ENCODE results near the gene SEC16A.
"Not testable (repeated sequence)": the region's sequence is repeated elsewhere in the genome, so short reads cannot be mapped to it uniquely, and the experiment has no call there.

Gene SEC16A

GRCh38 chr9:136439481-136440408 lies 43.1 kb downstream of the SEC16A start, which contains the start of gene INPP5E:
Gene INPP5E, minus strand, starts transcription at chr9:136439845. Its CDS starts 426 bp downstream, at chr9:136439419.
- DNase-seq, result peak; percentile 78 to 87

DNA sequence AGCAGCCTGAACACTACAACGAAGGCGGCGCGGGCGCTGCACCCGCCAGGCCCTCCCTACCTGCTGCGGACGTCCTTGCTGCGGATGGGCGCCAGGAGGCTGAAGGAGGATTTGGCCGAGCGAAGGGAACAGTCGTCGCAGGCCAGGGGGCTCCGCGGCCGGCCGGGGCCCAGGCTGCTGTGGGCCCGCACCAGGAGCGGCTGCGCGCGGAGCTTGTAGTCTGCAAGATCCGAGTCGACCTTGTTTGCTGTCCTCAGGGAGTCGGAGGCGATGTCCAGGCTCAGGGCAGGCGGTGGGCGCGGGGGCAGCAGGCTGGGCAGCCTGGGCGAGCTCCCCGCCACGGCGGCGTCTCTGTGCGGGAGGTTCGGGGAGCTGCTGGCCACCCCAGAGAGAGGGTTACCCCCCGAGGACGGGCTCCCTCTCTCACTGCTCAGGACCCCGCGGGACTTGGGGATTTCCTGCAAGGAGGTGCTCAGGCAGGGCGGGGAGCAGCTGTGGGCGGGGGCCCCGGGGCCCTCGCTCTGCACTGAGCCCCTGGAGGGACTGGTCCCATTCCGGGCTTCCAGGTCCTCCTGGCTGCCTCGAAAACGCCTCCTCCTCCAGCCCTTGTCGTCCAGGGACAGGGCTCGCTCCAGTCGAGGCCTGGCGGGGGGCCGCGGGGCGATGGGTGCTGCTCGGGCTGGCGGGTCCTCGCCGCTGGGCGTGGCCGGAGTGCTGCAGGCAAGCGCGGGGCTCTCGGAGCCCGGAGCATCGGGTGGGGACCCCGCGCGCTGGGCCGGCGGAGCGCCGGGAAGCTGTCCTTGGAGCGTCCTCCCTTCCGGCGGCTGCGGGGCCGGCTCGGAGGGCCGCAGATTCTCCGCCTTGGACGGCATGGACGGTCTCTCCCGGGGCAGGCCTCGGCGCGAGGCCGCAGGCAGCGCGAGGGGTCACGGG lies 44.0 kb downstream of the SEC16A start:
- peak; percentile 47 to 58 for DNase-seq

GRCh38 chr9:136437839-136438547 lies 44.8 kb downstream of the SEC16A start:
- DNase-seq, result peak in 1 of 2 donors; percentile 23

DNA sequence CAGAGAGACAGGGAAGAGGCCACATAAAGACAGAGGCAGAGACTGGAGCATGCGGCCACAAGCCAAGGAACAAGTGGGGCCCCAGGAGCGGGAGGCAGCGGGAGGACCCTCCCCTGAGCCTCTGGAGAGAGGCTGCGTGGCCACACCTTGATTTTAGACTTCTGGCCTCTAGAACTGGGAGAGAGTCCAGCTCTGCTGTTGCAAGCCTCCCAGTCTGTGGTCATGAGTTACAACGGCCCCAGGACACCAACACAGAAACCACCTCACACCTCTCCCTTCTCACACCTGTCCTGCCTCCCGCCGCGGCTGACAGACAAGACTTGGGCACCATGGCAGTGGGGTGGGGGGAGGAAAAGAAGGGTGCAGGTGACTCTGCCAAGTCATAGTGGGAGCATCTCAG lies 45.4 kb downstream of the SEC16A start:
- DNase-seq, result no peak

GRCh38 chr9:136436055-136436634 lies 46.7 kb downstream of the SEC16A start:
- DNase-seq, result no peak

GRCh38 chr9:136434580-136435169 lies 48.2 kb downstream of the SEC16A start:
- DNase-seq, result no peak

- DNase-seq, result no peak
Observed at GRCh38 chr9:136433849-136434579, 48.8 kb downstream of the SEC16A start.

- no peak for DNase-seq
Observed at GRCh38 chr9:136433043-136433715, 49.7 kb downstream of the SEC16A start.

DNA sequence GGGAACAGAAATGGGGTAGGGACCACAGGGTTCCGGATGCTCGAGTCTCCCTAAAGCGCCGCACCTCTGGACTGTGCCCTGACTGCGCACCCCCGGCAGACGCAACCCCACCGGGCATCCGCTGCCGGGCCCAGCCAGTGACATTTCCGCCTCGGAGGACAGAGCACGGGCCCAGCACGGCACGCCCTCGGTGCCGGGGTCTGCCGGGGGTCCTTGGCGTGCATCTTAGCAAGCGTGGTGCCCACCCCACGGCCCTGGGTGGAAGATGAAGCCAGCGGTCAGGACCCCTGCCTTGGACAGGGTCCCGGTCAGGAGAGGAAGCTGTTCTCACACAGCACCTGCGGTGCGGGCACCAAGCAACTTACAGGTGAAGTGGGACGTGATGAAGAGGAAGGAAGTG lies 50.2 kb downstream of the SEC16A start:
- no peak for DNase-seq

GRCh38 chr9:136431782-136432350 lies 51.0 kb downstream of the SEC16A start:
- no peak for DNase-seq

DNA sequence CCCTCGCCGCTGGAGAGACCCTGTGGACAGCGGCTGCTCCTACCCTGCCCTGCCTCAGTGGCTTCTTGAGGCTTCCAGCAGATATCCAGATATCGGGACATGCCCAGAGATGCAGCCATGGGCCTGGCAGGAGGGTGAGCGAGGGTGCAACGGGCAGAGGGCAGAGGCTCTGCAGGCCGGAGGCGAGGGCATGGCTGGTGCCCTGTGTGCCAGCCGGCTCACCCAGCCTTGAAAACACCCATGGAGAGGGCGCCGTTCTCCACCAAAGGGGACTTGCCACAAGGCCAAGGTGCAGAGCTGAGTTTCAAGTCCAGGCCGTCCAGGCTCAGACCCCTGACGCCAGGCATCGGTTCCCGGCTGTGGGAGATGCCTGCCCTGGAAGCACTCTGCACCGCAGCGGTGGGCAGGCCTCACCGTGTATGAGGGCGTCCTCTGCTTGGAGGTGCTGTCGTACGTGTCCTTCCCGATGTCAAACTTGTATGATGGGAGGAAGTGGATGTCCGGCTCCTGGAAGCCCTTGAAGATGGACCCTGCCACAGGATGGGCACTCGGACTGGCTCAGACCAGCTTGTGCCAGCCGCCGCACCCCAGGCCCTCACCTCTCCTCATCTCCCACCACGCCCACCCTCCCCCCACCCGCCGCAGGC lies 52.1 kb downstream of the SEC16A start:
- DNase-seq, result no peak

DNA sequence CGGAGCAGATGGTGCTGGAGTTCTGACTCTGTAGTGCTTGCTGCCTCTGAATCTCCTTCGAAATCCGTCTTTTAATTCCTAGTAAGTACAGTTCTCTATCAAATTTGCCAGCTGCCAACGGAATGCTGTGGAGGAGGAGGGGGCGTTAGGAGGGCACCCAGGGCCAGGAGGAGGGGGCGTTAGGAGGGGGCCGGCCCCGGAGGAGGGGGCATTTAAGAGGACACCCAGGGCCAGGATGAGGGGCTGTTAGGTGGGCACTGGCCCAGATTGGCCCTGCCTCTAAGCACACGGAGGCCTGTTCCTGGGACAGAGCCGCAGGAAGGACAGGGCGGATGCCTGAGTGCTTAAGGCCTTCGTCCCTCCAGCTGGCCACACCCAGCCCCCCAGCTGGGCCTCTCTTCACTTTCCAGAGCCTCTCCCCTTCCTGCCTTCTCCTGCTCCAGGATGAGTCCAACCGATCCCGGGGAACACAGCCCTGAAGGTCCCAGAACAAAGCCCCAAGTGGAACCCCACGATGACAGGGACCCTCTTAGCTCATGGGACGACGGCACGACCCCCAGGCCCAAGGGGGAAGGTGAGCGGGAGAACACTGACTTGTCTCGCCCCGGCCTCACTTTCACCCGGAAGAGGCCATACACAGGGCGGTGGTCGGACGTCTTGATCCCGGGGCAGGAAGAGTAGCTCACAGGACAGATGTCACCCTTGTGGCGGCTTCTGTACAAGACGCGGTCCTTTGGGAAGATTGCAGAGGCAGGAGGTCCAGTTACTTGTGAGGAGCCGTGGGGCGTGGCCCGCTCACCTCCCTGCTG lies 53.0 kb downstream of the SEC16A start:
- DNase-seq, result no peak

DNA sequence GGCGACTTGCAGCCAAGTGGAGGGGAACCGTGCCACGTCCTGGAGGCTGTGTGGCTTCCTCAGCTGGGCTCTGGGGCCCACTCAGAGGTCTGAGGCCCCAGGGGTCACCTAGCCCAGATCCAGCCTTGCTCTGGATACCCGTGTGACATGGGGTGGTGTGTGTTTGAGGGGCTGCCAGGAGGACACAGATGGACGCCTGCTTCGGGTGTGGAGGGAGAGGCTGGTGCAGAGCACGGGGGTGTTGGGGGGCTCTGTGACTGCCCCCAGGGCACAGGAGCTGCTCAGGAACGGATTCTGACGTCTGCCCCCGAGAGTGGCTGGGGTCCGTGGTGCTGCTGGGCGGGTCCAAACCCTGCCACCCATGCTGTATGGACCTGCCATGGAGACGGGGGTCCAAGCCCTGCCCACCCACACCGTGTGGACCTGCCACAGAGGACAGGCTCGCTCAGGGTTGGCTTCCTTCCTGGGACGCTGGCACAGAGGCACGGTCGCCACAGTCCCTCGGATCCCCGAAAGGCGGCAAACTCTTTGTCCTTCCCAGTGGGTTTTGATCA lies 53.7 kb downstream of the SEC16A start:
- no peak for DNase-seq

DNA sequence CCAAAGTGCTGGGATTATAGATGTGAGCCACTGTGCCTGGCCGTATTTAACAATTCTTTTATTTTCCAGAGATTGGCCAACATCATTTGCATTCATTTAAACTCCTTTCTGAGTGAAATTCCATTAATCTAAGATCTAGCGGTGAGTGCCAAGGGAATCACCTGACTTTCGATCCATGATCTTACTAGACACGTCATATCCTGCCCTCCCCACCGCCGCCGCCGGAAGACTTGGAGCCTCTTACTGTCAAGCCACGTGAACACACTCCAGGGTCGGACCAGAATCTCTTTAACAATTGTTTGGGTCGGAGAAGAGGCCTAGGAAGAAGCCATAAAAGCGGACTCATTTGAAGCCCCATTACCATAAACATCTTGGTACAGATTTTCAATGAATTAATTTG lies 56.1 kb downstream of the SEC16A start:
- DNase-seq, result no peak

DNA sequence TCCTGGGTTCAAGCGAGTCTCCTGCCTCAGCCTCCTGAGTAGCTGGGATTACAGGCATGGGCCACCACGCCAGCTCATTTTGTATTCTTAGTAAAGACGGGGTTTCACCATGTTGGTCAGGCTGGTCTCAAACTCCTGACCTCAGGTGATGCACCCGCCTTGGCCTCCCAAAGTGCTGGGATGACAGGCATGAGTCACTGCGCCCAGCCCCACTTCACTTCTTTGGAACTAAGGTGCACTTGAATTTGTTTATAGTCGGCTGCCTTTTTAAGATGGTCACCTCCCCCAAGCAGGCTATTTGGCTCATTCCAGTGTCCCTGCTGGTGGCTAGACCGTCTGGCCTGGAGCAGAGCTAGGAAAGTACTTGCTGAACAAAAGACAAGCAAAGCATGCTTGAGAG lies 57.5 kb downstream of the SEC16A start:
- not testable (repeated sequence) for DNase-seq

DNA sequence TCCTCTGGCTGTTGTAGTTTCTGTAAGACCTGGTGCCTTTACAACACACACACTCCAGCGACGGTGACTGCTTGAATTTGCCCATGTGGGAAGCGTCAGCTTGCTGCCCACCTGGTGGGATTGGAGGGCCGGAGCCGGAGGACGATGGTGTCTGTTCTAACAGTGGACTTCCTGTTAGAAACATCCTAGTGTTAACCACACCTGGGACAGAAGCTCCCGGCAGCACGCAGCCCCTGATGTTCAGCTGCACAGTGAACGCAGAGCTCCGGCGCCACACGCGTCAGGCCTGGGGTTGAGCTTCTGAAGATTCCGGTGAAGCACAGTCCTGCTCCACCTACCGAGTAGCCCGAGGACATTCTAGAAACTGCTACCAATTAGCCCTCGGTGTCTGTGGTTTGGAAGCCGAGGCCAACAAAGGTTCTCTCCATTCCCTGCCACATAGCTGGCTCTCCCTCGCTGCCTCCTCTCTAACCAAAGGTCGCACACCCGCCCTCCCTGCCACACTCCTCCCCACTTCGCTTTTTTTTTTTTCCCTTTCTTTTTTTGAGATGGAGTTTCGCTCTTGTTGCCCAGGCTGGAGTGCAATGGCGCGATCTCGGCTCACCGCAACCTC lies 58.0 kb downstream of the SEC16A start:
- no peak for DNase-seq

- DNase-seq, result no peak
Observed at GRCh38 chr9:136423432-136424146, 59.3 kb downstream of the SEC16A start.
